Activated naive CD4-positive, alpha-beta T cell treated with anti-CD3 and anti-CD28 coated beads, Interleukin-2, amount 50 U/mL, for 16 hours (primary cell): ENCODE results near the gene FAM222B.
A peak's percentile ranks its signal among the peaks of the same experiment; 100 is the strongest.

Experiments
- DNase-seq: peaks from one replicate; pipeline ENCODE4 v3.0.0-alpha.2; 2020

Gene FAM222B

GRCh38 chr17:28710861-28711722 is 131.5 kb downstream of the FAM222B start:
- DNase-seq = peak; percentile 89

- DNase-seq = no peak
Measured at GRCh38 chr17:28707339-28707720, 135.3 kb downstream of the FAM222B start.

GRCh38 chr17:28706471-28707338 is 135.9 kb downstream of the FAM222B start:
- DNase-seq = no peak
